Anterior cingulate cortex (tissue), 58 donors: ENCODE measurements around the gene HID1.
"Not testable (repeated sequence)": the region's sequence is repeated elsewhere in the genome, so short reads cannot be mapped to it uniquely, and the experiment has no call there.

Experiments
- DNase-seq, 58 donors: peaks; one replicate each; lab custom pipeline; 2025; lab: John Stamatoyannopoulos, UW

The HID1 gene

DNA sequence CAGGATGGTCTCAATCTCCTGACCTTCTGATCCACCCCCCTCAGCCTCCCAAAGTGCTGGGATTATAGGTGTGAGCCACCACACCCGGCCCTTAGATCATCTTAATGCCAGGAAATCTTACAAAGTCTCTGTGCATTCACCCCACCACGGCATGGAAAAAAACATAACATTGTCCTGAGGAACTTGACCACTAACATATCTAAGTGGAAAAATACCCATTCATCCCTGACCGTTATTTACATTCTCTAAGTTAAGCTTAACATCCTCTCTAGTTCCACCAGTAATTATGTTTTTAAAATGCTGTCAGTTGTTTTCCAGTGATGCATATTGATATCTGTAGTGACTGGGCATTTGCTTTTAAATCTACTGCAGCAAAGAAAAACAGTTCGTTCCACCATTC lies 3.4 kb upstream of the HID1 start:
- DNase-seq: no peak

DNA sequence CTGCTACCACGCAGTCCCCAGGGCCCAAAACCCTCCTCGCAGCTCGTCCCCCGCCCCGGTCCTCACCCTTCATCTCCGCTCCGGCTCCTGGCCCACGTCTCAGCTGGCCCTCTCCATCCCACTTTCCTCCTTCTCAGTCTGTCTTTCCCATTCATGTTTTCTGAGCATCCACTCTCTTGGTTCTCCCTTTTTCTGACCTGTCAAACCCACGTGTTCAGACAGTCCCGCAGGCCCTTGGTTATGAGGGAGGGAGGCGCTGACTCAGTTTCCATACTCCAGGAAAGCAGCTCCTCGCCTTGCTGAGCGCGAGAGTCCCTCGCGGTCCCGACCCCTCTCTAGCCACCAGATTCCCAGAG lies 392 bp upstream of the HID1 start:
- peak in 3 of 58 donors; percentile 26 to 52 (median 34) for DNase-seq

DNA sequence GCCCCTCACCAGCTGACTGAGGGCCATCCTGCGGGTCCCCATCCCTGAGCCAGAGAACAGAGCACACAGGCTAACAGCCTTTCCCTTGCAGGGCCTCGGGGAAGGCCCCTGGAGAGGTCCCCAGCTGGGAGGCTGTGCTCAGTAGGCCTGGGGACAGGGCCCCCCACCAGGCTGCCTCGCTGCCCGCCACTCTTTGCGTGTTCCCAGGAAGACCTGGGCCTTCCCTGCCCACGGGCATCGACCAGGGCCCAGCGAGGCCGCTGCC lies 785 bp downstream of the HID1 start:
- DNase-seq: peak in 2 of 58 donors; percentile 32 to 44

DNA sequence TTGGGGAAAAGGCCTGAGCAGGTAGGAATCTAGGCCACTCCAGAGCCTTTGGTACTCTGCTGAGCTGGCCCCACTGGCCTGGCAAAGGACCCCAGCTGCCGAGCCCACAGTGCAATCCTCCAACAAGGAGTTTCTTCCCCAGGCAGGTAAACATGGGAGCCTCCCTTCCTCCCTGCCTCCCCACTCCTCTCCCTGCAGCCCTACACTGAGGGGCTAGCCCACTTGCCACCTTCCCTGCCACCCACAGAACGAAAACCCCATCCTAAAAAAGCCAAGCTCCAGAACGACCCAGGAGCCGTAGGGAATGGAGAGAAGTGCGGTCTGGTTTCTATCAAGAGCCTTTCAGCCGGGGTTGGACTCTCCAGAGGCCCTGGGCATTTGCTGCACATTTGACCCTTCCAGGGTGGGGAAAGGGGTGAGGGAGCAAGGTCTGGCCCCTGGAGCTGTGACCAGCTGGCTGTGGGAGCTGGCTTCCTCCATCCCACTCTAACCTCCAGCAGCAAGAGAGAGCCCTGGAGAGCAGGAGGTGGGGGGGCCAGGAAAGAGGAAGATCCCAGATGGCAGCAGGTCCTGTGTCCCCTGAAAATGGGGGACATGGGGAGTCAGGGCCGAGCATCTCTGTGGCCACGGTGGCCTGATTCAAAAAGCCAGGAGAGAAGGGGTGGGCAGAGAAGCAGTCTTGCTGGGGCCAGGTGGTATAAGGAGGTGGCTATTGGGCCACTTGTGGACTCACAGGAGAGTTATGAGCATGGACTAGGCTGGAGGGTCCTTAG lies 1.3 kb downstream of the HID1 start:
- DNase-seq: peak in 1 of 58 donors; percentile 52

DNA sequence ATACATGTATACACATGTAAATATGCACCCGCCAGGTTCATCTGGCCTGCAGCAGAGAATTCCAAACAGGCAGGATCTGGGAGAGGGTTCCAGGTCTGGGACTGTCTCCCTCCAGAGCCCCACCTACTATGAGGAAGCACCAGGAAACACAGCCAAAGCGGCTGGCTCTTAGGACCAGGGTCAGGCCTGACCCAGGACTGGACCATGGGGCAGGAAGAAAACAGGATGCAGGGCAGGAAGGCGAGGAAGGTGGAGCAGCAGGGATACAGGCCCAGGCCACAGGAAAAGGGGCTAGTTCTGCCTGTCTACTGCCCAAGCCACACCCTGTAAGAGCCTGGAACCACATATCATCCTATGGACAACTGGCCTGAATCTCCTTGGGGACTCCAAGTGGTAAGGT lies 2.2 kb downstream of the HID1 start:
- no peak for DNase-seq

DNA sequence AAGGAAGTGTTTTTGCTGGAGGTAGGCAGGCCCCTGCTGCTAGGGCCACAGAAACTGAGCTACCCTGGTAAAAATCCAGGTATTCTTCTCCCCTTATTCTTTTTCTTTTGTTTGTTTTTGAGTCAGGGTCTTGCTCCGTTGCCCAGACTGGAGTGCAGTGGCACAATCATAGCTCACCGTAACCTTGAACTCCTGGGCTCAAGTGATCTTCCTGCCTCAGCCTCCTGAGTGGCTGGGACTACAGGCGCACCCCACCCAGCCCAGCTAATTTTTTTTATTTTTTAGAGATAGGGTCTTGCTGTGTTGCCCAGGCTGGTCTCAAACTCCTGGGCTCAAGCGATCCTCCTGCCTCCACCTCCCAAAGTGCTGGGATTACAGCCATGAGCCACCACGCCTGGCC lies 3.1 kb downstream of the HID1 start:
- DNase-seq: not testable (repeated sequence)

DNA sequence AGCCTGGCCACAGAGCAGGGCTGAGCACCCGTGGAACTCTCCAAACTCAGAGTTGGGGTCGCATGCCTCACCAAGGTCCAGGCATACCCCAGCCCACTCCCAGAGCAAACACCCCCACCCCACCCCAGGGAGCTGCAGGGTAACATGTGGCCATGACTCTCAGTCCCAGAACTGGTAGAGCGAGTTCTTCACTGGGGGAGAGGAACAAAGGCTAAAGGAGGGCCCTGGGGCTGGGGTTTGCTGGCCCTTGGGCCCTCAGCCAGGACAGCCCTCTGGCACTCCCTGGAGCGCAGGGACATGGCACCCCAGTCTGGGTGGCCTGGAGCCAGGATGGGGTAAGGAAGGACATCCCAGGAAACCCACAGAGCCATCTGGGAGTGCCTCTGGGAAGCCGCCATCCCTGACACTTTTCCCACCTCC lies 4.2 kb downstream of the HID1 start:
- DNase-seq: no peak

DNA sequence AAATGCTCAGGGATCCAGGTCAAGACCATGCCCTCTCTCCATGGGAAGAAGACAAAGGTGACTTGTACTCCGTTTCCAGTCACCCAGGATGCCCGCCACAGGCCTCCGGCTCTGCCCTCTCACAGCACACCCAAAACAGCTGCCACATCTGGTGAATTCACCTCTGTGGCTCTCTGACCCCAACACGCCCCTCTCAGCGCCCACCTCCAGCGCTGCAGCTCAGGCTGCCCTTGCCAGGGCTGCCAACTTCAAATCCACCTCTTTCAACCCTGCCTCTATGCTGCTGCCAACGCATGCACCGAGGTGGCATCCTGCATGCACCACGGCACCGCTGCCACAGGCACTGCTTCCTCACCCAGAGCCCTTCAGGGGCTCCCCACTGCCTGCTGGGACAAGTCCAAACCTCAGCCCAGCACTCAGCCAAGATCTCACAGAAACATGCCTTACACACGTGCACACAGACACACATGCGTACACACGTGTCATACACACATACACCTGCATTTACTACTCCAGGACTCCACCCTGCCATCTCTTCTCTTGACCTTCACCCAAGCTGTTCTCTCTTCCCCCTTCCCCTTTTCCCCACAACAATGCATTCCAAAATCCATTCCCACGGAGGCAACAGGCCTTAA lies 7.5 kb downstream of the HID1 start:
- no peak for DNase-seq

DNA sequence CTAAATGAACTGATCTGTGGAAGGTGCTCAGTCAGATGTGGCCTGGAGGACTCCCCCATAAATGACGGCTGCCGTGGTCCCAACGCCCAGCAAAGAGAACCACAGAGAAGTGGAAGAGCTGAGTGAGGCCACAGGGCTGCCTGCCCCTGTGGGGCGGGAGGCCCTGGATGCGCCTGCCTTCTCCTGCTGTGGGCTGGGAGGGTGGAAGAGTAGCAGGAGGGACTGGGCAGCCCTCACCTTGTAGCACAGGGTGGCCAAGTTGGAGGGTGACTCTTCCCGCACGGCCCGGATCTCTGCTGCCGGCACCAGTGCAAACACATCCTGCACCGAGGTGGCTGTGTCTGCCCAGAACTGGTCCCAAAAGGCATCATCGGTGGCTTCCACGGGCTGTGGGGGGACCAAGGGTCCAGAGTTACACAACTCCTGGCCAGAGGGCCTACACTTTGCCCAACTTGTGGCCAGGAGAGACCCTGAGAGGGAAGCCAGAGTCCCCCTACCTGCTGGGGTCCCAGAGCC lies 8.3 kb downstream of the HID1 start:
- DNase-seq: no peak

DNA sequence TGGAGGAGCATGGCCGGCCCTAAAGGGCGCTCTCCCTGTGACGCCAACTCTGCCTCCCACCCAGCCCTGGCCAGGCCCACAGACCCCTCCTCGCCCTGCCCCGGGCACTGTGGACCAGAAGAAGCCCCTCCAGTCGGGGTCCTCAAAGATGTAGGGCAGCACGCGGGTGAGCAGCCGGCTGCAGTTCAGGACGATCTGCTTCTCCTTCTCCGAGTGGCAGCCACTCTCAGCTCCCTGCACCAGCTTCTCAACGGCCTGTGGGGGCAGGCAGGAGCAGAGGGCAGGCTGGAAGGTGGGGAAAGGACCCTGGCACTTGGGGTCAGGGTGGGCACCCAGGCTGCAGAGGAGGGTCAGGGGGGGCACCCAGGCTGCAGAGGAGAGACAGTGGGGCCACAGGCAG lies 8.9 kb downstream of the HID1 start:
- peak in 2 of 58 donors; percentile 13 to 21 for DNase-seq

DNA sequence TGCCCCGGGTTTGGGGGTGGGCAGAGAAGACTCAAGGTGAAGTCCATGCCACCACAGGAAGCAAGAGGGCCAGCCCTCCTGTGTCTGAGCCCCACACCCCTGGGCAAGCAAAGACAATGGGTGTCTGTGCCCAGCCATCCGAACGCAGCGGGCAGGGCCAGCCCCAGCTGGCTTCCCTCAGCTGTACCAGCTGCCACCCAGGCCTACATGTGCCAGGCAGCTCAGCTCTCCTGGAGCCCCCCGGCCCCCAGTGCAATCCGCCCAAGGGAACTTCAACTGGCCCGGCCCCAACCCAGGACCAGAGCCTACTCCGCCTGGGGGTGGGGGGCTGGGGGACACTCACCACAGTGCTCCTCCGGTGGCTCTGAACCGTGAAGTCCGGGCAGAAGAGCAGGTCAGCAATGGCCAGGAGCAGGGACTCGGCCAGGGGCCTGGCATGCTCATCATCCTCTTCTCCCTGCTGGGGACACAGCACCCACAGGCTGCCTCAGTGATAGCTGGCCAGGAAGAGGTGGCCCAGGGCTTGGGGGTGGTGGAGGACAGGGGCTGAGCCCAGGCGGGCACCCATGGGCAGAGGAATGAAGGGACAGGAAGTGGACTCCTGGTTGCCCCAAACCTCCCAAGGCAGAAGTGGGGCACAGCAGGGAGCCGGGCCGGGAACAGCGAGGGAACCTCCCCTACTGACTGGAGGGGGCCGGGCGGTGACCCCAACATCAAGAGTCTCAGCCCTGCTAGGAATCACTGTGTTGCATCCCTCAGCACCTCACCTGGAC lies 9.8 kb downstream of the HID1 start:
- DNase-seq: peak in 47 of 58 donors; percentile 6 to 84 (median 59)

DNA sequence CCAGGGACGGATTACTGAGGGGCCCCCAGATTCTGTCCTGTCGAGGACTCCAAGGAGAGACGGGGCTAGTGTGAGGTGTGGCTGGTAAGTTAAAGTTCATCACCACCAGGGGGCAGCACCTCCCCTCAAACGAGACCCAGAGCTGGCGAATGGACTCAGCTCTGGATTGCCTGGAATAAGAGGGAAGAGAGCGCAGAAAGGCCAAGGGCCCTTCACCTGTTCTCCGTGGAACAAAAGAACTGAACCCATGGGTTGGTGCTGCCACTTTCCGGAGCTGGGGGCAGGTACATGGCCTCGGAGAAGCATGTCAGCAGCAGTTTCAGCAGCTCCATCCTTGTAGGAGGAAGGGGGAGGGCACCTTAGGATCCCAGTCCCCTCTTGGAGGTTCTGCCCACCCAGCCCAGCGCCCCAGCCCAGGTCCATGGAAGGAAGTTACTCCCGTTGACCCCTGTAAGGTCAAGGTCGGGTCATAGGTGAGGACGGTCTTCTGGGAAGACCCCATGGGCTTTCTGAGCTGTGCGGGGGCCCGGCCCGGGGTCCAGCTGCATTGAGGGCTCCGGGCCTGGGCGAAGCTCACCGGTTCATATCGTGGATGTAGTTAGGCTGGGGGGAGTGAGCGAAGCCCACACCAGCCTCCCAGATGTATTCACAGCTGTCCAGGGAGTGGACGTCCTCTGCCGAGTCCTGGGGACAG lies 10.8 kb downstream of the HID1 start:
- peak in 56 of 58 donors; percentile 21 to 91 (median 73) for DNase-seq

DNA sequence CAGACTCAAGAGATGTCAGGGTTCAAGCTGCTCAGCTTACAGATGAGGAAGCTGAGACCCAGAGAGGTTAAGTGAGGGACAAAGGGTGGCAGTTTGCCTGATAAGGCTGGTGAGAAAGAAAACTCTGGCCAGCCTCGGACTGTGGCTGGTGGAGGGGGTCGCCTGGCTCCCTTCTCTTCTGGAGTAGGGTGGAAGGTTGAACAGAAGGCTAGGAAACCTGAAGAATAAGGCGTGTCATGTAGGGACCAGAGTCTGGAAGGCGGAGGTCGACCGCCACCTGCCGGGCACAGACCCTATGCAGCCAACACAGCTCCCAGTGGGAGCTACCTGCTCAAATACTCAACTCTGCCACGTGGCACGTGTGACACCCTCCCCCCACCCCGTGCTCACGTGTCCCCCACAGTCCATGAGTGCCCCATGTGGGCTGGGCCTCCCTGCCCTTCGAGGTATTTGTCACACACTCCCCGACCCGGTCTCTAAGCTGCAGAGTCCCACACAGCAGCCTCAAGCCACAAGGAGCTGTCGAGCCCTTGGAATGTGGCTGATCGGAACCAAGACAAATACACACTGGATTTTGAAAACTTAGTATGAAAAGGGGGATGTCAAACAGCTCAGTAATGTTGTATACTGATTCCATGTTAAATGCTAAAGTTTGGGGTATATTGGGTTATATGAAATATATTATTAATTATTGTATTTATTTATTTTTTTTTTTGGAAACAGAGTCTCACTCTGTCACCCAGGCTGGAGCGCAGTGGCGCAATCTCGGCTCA lies 11.8 kb downstream of the HID1 start:
- DNase-seq: no peak

DNA sequence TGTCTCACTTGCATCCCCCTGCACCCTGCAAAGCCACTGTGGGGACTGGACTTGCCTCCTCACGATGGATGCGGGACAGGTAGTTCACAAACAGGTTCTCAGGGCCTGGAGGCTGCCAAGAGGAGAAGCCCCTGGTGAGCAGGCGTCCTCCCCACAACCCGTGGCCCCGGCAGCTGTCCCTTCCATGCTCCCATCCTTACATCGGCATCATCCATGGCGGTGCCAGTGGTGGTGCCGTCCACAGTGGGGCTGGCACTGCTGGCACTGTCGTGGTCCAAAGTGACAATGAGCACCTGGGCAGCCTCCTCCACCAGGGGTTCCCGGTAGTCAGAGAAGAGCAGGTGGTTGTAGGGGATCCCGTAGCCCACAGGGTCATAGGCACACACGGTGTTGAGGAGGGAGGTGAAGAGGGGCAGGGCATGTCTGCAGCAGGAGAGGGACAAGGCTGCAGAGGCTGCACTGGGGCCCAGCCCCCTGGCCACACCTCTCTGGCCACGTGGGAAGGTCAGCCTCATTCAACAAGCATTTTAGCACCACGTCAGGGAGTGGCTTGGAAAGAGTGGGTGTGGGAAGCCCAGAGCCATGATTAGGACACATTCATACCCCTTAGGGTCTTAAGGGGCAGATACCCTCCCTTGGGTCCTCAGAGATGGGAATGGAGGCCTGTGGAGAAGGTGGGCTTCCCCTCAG lies 12.6 kb downstream of the HID1 start:
- no peak for DNase-seq

DNA sequence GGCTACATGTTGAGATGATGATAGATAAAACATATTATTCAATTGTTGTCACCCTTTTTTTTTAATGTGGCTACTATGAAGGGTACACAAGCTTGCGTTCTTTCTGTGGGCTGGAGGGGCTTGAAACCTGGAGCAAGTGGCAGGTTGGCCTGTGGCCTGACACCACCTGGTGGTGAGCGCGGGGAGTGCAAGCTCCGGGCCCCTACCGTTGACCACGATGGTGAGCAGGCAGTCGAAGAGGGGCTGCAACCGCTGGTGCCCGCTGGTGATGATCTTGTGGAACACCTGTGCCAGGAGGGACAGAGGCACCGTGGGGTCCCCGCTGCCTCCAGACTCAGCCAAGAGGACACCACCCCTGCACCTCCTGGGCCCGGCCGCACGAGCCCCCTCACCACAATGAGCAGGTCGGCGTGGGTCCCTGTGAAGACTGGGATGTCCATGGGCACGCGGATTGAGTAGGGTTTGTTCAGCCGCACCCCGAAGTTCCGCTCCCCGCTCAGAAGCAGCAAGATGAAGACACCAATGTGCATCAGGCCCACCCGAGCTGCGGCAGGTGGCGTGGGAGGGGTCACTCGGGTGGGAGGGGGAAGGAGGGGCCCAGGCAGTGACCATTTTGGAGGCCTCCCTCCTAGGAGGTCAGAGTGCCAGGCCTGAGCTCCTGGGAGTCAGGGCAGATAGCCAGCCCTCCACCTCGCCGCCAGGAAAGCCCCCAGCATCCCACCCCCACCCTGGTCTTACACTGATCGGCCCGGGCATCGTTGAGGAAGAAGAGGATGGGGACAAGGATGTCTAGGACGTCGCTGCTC lies 14.4 kb downstream of the HID1 start:
- DNase-seq: peak in 40 of 58 donors; percentile 3 to 80 (median 29)

DNA sequence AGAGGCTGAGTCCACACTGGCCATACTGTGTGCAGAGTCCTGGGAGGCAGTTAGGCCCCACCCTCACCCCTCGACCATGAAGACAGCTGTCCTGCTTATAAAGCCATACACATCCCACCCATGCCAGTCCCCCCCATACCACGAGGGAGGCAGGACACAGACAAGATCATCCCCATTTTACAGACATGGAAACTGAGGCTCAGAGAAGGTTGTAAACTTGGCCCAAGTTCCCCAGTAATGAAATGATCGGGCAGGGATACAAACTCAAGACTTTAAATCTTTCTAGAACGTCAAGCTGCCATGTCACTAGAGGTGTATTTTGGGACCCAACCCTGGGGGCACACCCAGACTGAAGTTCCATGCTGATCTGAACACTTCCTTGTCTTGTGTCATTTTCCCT lies 16.5 kb downstream of the HID1 start:
- no peak for DNase-seq

DNA sequence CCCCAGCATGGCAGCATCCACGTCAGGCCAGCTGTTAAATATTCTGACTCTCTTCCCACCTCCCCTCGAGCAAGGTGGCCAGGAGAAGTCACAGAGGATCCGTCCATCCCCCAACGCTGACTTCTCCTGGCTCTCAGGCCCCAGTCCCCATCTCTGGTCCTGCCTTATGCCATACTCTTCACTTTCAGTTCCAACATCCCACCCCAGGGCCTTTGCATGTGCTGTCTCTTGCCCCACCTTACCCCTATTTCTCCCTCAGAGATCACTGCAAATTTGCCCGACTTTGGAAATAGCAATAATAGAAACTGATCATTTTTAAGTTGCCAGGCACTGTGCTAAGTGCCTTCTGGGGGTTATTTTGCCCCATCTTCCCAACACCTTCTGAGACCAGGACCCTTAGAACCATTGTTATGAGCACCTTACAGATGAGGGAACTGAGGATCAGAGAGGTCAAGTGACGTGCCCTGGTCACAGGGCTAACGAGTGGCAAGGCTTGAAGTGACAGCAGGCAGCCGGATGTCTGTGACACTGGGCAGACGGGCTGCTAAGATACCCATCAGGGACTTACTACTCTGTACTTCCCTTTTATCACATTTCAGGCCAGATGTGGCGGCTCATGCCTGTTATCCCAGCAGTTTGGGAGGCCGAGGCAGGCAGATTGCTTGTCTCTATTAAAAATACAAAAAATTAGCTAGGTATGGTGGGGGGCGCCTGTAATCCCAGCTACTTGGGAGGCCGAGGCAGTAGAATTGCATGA lies 17.7 kb downstream of the HID1 start:
- no peak for DNase-seq

DNA sequence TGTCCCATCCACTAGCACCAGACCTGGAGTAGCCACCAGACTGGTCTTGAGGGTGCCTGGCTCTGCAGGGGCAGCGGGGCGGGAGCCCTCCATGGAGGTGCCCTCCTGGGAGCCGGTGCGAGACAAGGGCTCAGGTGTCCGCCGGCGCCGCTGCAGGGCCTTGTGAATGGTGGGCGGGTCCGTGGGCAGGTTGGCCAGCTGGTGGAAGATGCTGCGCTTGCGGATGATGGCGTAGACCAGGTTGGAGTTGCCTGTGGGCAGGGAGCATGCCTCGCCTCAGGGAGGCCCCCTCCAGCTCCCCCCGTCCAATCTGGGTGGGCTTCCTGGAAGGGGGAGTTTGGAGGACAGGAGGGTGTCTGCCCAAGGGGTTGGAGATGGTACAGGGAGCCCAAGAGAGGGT lies 18.4 kb downstream of the HID1 start:
- no peak for DNase-seq
